HepG2 (cell line): ENCODE measurements around the gene DDRGK1. TPM values are rescaled to one million over a fixed set of nuclear protein-coding genes. Genes with fewer than 3 reads are reported as not detected.

Experiments used
- DNMT3B ChIP-seq: conservative IDR thresholded peaks from 2 replicates; pipeline ENCODE4 v1.6.1; 2016; ENCODE audit warnings: missing biosample characterization, control low read depth
- KLF12 ChIP-seq: sonication (generic); formaldehyde crosslinking; IDR thresholded peaks from 2 replicates; pipeline ENCODE4 v1.4.0; 2020; ENCODE audit warnings: missing genetic modification reagents, borderline replicate concordance
- NR2F2 ChIP-seq: IDR thresholded peaks from 2 replicates; pipeline ENCODE4 v1.6.1; 2012; ENCODE audit warnings: low read depth, inconsistent platforms, borderline replicate concordance
- RCOR2 ChIP-seq: IDR thresholded peaks from 2 replicates; pipeline ENCODE4 v1.6.1; 2016; ENCODE audit warnings: missing biosample characterization, missing genetic modification reagents
- ZBTB3 ChIP-seq: sonication (generic); formaldehyde crosslinking; IDR thresholded peaks from 2 replicates; pipeline ENCODE4 v1.4.0; 2020; ENCODE audit warnings: low read depth, mild to moderate bottlenecking, moderate library complexity, missing genetic modification reagents, borderline replicate concordance
- ZNF235 ChIP-seq: sonication (generic); formaldehyde crosslinking; IDR thresholded peaks from 2 replicates; pipeline ENCODE4 v1.8.1; 2023; ENCODE audit warnings: mild to moderate bottlenecking, missing genetic modification reagents, borderline replicate concordance
- ZNF276 ChIP-seq: sonication (generic); formaldehyde crosslinking; IDR thresholded peaks from 2 replicates; pipeline ENCODE4 v1.4.0; 2020; ENCODE audit warnings: mild to moderate bottlenecking, low read depth, missing genetic modification reagents
- ZNF282 ChIP-seq: fragments of 450-650 bp; IDR thresholded peaks from 2 replicates; pipeline ENCODE4 v1.6.1; 2018; ENCODE audit not compliant: partially characterized antibody
- ZNF3 ChIP-seq: IDR thresholded peaks from 2 replicates; pipeline ENCODE4 v1.7.0; 2017; ENCODE audit warnings: inconsistent platforms
- ZNF563 ChIP-seq: sonication (generic); formaldehyde crosslinking; IDR thresholded peaks from 2 replicates; pipeline ENCODE4 v1.8.0; 2022; ENCODE audit warnings: mild to moderate bottlenecking, moderate library complexity, missing genetic modification reagents
- ZNF597 ChIP-seq: sonication (generic); formaldehyde crosslinking; IDR thresholded peaks from 2 replicates; pipeline ENCODE4 v1.5.0; 2020; ENCODE audit warnings: missing genetic modification reagents
- polyA plus RNA-seq, 8 experiments: library from polyadenylated mRNA; depleted of rRNA in 3 of 8; stranded (reverse) in 7 of 8; unstranded in 1 of 8; fragments of >200 nt; fragmentation: Illumina TruSeq in 4 of 8; extraction: Trizol in 4 of 8; gene quantifications; 2 replicates each; pipeline versions ENCODE4 v1.2.1 to v1.2.3, GENCODE V29; 2011 to 2016; ENCODE audit warnings: low read depth in 4 of 8, missing spikeins in 1 of 8, mixed read lengths in 1 of 8; ENCODE audit not compliant: insufficient read depth in 1 of 8
- total RNA-seq, 5 experiments: library from RNA; depleted of rRNA; stranded (reverse); fragments of >200 nt; fragmentation: Illumina TruSeq; extraction: Trizol; gene quantifications; 2 replicates each; pipeline ENCODE4 v1.2.3, GENCODE V29; 2016; ENCODE audit warnings: low read depth in 1 of 5
- TF ChIP-seq, protein P1 (sequence below): sonication (generic); formaldehyde crosslinking; IDR thresholded peaks from 2 replicates; pipeline ENCODE4 v1.4.0; 2020; ENCODE audit warnings: mild to moderate bottlenecking, missing genetic modification reagents
- TF ChIP-seq, protein P2 (sequence below): sonication (generic); formaldehyde crosslinking; IDR thresholded peaks from 2 replicates; pipeline ENCODE4 v1.4.0; 2020; ENCODE audit warnings: missing genetic modification reagents
- TF ChIP-seq, protein P3 (sequence below): sonication (generic); formaldehyde crosslinking; IDR thresholded peaks from 2 replicates; pipeline ENCODE4 v1.5.1; 2020; ENCODE audit warnings: missing genetic modification reagents, mild to moderate bottlenecking, borderline replicate concordance

The DDRGK1 gene
- total and polyA plus RNA-seq, 2 of the 13 experiments (the other 11 are each of a cell fraction or from before 2014, with no cell fraction given) = 96.7 to 149 TPM

- TF ChIP-seq, protein P1, sequence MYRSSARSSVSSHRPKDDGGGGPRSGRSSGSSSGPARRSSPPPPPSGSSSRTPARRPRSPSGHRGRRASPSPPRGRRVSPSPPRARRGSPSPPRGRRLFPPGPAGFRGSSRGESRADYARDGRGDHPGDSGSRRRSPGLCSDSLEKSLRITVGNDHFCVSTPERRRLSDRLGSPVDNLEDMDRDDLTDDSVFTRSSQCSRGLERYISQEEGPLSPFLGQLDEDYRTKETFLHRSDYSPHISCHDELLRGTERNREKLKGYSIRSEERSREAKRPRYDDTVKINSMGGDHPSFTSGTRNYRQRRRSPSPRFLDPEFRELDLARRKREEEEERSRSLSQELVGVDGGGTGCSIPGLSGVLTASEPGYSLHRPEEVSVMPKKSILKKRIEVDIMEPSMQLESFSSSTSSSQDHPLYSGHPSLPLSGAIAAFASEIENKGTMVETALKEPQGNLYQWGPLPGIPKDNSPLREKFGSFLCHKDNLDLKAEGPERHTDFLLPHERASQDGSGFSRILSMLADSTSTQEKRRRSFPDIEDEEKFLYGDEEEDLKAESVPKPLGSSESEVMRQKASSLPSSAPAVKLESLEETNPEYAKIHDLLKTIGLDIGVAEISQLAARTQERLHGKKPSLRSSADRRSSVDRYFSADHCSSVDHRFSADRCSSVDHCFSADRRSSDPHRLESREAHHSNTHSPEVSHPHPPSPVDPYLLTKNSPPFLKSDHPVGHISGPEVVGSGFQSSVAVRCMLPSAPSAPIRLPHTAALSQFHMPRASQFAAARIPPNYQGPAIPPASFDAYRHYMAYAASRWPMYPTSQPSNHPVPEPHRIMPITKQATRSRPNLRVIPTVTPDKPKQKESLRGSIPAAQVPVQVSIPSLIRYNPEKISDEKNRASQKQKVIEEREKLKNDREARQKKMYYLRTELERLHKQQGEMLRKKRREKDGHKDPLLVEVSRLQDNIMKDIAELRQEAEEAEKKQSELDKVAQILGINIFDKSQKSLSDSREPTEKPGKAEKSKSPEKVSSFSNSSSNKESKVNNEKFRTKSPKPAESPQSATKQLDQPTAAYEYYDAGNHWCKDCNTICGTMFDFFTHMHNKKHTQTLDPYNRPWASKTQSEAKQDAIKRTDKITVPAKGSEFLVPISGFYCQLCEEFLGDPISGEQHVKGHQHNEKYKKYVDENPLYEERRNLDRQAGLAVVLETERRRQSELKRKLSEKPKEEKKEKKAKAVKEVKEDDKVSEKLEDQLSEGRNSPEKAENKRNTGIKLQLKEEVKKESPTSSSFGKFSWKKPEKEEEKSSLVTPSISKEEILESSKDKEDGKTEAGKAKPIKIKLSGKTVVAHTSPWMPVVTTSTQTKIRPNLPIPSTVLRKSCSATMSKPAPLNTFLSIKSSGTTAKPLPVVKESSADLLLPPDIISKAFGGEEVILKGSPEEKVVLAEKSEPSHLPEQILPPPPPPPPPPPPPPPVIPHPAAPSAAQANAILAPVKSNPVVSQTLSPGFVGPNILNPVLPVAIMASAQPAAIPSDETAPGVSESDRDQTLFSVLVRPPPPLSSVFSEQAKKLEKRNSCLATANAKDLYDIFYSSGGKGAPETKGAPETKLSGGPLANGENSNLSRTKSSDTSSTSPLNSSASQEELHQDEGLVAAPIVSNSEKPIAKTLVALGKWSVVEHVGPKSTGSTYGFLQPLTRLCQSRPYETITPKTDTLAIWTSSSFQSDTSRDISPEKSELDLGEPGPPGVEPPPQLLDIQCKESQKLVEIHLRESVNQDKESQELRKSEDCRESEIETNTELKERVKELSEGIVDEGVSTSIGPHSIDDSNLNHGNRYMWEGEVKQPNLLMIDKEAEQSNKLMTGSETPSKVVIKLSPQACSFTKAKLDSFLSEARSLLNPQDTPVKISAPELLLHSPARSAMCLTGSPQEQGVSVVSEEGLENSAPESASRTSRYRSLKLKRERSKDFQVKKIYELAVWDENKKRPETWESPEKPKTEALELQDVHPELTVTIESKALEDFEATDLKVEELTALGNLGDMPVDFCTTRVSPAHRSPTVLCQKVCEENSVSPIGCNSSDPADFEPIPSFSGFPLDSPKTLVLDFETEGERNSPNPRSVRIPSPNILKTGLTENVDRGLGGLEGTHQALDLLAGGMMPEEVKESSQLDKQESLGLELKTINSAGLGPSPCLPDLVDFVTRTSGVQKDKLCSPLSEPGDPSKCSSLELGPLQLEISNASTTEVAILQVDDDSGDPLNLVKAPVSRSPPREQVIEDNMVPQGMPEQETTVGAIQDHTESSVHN (CRISPR knock-in tag) = no peak
- TF ChIP-seq, protein P2, sequence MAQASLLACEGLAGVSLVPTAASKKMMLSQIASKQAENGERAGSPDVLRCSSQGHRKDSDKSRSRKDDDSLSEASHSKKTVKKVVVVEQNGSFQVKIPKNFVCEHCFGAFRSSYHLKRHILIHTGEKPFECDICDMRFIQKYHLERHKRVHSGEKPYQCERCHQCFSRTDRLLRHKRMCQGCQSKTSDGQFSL (CRISPR knock-in tag) = 0 out of 2 replicates have a peak, but pooled peaks have one; percentile 29
- TF ChIP-seq ZBTB3 (CRISPR knock-in tag) (no peak), ZNF563 (CRISPR knock-in tag) (0 out of 2 replicates have a peak, but pooled peaks have one; percentile 39), NR2F2 (no peak), ZNF282 (no peak), ZNF3 (CRISPR knock-in tag) (no peak), ZNF235 (CRISPR knock-in tag) (0 out of 2 replicates have a peak, but pooled peaks have one; percentile 50), RCOR2 (CRISPR knock-in tag) (no peak), ZNF597 (no peak), DNMT3B (CRISPR knock-in tag) (no peak), ZNF276 (peak; percentile 40; the same call in 1 of the 2 replicates), KLF12 (CRISPR knock-in tag) (no peak)
- TF ChIP-seq, protein P3, sequence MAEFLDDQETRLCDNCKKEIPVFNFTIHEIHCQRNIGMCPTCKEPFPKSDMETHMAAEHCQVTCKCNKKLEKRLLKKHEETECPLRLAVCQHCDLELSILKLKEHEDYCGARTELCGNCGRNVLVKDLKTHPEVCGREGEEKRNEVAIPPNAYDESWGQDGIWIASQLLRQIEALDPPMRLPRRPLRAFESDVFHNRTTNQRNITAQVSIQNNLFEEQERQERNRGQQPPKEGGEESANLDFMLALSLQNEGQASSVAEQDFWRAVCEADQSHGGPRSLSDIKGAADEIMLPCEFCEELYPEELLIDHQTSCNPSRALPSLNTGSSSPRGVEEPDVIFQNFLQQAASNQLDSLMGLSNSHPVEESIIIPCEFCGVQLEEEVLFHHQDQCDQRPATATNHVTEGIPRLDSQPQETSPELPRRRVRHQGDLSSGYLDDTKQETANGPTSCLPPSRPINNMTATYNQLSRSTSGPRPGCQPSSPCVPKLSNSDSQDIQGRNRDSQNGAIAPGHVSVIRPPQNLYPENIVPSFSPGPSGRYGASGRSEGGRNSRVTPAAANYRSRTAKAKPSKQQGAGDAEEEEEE = no peak
Measured at GRCh38 chr20:3163099-3164042, 41.1 kb downstream of the DDRGK1 start (continued).
